Occipital lobe (tissue), 2 donors: ENCODE measurements around the gene SRL. TPM values are rescaled to one million over a fixed set of nuclear protein-coding genes. Genes with fewer than 3 reads are reported as not detected.
"Not testable (repeated sequence)": the region's sequence is repeated elsewhere in the genome, so short reads cannot be mapped to it uniquely, and the experiment has no call there.

Experiments
- DNase-seq: peaks from one replicate; lab custom pipeline; 2025; lab: John Stamatoyannopoulos, UW
- total RNA-seq: library from RNA; depleted of rRNA; stranded (reverse); fragments of >200 nt; gene quantifications from one replicate; pipeline ENCODE4 v1.2.3, GENCODE V29; 2014

The SRL gene
- total RNA-seq, 1 donor from 2014 or later = 0.16 TPM

DNA sequence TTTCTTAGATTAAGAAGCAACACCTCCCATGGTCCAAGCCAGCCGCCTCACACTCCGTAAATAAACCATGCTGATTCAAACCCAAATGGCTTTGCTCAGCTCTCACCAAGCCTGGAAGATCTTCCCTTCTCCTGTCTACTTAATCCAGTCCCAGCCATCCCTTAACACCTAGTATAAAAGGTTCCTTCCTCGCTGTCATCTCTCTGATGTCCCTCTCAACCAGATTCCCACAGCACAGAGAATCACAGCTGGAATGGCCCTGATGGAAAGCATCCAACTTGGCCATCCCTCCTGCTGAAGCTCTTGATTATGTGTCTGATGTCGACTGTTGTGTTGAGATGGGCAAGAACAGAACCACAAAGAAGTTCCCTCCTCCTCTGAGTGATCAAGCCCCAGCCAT is 75.1 kb downstream of the SRL start:
- DNase-seq = no peak

DNA sequence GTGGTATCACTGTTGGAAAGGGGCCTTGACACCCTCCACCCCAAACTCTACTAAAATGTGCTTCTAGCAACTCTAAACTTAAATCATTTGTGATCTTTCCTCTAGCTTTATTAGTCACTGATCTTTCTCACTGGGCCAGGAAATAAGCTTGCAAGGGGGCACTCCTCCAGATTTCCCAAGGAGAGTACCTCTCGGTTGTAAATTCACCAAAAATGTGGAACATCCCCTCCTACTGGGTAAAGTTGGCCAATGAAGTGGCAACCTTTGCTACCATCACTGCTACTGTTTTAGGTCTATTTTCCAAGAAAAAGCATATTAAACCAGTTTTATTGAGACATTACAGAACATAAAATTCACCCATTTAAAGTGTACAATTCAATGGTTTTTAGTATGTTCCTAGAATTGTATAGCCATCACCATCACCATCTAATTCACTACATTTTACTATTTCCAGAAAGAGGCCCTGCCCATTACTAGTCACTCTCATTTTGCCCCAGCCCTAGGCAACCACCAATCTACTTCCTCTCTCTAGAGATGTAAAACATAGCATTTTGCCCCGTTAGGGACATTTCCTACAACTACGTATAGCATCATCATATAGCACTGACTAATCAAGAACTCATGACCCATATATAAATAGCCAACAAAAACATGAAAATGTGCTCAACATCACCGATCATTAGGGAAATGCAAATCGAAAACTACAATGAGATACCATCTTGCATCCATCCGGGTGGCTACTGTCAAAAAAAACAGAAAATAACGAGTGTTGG is 81.0 kb downstream of the SRL start:
- DNase-seq = no peak

DNA sequence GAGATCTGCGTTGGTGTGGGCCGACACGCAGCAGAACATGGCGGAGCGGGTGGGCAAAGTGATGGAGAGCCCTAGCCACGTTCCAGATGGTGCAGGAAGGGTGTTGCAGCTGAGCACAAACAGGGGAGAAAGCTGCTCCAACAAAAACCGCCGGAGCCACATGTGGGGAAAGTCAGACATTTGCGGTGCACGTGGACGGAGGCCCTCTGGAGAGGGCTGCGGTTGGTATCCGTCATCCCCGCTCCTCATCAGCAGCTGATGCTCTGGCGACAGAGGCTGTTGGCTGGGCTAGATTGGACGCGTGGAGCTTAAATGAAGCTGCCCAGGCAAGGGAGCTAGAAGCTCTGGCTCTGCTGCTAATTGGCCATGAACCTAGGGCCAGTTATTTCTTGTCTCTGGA is 82.2 kb downstream of the SRL start:
- no peak for DNase-seq

DNA sequence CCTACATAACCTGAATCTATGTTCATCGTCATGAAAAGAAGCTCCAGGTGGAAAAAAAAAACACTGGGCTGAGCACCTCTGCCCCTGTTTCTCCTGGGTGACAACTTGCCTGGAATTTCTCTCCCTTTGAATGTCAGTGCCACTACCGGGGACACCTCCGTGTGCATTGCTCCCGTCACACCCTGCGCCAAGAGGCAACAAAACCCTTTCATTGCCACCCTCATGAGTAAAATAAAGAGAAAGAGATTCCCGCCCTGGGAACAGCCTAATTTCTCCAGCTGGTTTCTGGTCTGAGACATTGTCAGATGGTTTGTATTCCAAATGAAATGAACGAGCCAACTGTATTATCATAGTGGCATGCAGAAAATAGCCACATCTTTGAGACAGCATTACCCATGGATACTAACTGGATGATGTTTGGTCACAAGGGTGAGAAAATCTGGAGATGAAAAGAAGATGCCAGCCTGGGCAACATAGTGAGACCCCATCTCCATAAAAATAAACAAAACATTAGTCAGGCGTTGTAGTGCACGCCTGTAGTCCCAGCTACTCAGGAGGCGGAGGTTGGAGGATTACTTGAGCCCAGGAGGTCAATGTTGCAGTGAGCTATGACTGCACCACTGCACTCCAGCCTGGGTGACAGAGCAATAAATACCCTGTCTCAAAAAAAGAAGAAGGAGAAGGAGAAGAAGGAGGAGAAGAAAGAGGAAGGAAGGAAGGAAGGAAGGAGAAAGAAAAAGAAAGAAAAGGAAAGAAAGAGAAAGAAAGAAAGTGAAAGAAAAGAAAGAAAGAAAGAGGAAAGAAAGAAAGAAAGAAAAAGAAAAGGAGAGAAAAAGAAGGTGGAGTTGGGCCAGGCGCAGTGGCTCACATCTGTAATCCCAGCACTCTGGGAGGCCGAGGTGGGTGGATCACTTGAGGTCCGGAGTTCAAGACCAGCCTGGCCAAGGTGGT is 83.5 kb downstream of the SRL start:
- no peak for DNase-seq

DNA sequence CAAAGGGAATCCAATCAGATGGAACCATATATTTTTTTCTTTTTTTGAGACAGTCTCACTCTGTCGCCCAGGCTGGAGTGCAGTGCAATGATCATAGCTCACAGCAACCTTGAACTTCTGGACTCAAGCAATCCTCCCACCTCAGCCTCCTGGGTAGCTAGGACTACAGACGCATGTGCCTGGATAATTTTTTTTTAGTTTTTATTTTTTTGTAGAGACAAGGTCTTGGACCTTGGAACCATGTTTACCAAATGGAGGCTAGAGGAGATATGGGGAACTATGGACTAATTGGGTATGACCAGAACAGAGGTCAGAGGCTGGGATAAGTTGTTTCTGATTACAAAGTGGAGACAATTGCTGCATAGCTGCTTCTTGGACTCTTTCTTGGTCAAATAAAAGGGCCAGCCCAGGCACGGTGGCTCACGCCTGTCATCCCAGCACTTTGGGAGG is 84.5 kb downstream of the SRL start:
- DNase-seq = no peak

DNA sequence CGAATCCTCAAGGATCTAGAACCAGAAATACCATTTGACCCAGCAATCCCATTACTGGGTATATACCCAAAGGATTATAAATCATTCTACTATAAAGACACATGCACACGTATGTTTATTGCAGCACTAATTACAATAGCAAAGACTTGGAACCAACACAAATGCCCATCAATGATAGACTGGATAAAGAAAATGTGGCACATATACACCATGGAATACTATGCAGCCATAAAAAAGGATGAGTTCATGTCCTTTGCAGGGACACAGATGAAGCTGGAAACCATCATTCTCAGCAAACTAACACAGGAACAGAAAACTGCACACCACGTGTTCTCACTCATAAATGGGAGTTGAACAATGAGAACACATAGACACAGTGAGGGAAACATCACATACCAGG is 85.4 kb downstream of the SRL start:
- not testable (repeated sequence) for DNase-seq

DNA sequence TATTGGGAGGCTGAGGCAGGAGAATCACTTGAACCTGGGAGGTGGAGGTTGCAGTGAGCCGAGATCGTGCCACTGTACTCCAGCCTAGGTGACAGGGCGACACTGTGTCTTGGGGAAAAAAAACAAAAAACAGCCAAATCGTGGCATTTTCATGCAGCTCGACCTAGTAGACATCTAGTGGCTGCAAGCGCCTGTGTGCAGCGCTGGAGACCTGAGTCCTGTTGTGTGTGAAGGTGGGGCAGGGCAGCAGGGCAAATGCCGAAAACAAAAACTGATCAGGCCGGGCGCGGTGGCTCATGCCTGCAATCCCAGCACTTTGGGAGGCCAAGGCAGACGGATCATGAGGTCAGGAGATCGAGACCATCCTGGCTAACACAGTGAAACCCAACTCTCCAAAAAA is 88.5 kb downstream of the SRL start:
- DNase-seq = not testable (repeated sequence)

DNA sequence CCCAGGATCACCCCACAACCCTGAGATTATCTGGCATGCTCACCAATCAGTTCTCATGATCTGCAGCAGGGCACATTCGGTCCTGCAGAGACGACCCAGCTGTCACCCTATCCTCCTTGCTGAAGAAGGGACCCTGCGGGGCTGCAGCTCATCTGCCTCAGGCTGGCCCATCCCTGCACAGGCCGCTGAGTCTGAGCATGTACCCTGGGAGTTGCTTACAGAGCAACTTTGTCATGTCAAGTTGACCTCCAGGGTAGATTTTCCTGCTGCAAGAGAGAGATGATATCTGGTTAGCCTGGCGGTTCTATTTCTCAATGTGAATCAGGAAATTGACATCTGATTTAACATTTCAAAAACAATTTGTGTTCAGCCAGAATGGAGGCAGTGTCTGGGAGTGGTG is 89.6 kb downstream of the SRL start:
- DNase-seq = no peak

DNA sequence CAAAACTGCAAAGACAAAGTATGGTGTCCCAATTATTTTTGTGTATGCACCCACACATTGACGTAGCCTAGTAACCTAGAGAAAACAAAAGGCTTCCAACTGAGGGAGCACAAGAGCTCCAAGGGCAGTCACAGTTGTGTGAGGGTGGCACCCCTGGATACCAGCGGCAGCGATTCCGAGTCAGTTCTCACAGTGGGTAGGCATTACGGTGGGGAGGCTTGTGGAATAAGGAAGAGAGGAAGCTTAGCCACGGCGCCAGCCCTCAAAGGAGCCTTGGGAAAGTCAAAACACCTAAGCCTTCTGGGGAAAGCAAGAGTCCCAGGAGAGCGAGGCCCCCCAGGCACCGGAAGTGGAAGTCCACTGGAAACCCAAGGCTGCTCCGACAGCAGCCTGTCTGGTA is 94.6 kb downstream of the SRL start:
- DNase-seq = no peak

DNA sequence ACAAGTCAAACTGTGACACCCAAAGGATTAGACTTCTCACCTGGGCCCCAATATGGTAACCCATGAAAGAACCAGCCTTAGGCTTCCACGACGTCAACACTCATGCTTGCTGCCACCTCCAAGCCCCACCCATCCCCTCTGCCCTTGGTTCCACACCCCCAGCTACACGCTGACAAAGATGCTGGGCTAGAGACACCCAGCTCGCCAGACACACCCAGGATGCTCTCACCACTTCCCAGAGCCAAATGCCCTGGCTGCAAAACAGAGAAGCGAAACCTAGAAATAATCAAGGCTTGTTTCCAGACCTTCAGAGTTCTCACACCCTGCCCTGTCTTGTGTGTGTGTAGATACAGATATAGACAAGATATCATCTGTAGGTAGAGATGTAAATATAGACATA is 99.6 kb downstream of the SRL start:
- DNase-seq = no peak

DNA sequence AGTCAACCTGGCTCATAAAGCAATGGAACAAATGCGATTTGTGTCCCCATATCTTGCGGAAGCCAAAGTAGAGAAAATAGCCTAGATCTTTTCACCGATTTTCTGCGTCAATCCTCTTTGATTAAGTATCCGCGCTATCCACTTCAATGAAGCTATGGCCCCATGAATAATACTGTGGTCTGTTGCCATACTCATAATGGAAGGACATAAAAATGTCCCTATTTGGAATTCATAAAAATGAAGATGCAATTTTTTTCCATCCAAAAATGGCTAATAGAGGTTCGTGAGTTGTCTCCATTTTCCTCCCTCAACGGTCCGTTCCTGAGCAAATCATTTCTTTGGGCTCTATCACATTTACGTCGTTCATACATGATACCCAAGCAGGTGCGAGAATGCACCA is 100.3 kb downstream of the SRL start:
- no peak for DNase-seq

DNA sequence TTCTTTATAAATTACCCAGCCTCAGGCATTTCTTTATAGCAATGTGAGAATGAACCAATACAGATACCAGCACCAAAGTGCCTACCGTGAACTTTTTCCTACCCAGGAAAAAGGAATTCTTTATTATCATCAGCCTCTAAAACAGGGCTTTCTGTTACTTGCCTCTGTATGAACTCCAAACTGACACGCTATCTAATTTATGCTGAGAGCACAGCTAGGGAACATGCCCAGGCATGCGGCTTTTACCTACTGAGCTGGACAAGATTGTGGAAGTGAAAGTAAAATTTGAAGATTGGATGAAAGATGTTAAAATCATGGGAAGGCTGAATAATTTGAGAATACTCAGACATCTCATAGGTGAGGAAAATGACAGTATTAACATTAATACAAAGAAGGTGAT is 101.2 kb downstream of the SRL start:
- DNase-seq = no peak

DNA sequence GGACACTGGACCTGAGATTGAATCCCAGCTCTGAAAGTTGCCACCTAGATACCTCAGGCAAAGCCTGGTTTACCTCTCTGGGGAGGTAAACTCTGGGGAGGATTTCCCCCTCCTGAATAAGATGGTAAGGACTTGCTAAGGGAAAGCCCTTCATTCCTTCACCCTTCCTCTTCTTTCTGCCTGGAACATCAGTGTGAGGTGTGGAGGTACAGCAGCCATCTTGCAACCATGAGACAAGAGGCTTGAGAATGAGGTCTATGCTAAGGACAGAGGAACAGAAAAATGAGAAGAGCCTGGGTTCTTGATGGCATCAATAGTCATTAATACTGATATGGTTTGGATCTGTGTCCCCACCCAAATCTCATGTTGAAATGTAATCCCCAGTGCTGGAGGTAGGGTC is 101.9 kb downstream of the SRL start:
- no peak for DNase-seq

Other genes starting within 250 kb of the SRL start
- gene ADCY9, start 125.6 kb downstream of the SRL start, total RNA-seq = 9.5 TPM
- gene TFAP4, start 30.9 kb upstream of the SRL start, total RNA-seq = 13.7 TPM
- 5.1 TPM for gene GLIS2, start 74.0 kb upstream of the SRL start, total RNA-seq
- gene PAM16, start 109.2 kb upstream of the SRL start, total RNA-seq = 21.2 TPM
- gene VASN, start 129.8 kb upstream of the SRL start, total RNA-seq = 2.5 TPM
- gene CORO7, start 174.5 kb upstream of the SRL start, total RNA-seq = 38.8 TPM
- 32.1 TPM for gene DNAJA3, start 183.8 kb upstream of the SRL start, total RNA-seq
- gene NMRAL1, start 232.5 kb upstream of the SRL start, total RNA-seq = 51.2 TPM
- 27.0 TPM for gene HMOX2, start 234.3 kb upstream of the SRL start, total RNA-seq